Measurements from ENCODE around the gene SGPL1. TPM values are rescaled to one million over a fixed set of nuclear protein-coding genes. Genes with fewer than 3 reads are reported as not detected.

SGPL1 gene
- total RNA-seq, 6 experiments from 2014 or later: 22.4 to 30.9 (median 26.0) TPM

GRCh38 chr10:70920519-70920918 lies 104.8 kb downstream of the SGPL1 start:
- H3K4me1 Mint-ChIP-seq (ENCODE audit: low read depth): no peaks in the 10 kb centered on the region
- TF ChIP-seq CTCF (IDR thresholded peaks at IDR 0.05): no peak
- H3K27me3 Mint-ChIP-seq (ENCODE audit: insufficient read depth): peaks cover 62% of the 10 kb centered on the region

GRCh38 chr10:70921285-70921684 lies 105.5 kb downstream of the SGPL1 start:
- Mint-ChIP-seq H3K36me3 (ENCODE audit: low read depth) (no peaks in the 10 kb centered on the region), H3K27me3 (ENCODE audit: insufficient read depth) (peaks cover 61% of the 10 kb centered on the region)

More at GRCh38 chr10:70920519-70920918, 104.8 kb downstream of the SGPL1 start:
- no peak for DNase-seq
- Mint-ChIP-seq H3K9me3 (no peaks in the 10 kb centered on the region), H3K27ac (no peak overlapping the region), H3K36me3 (ENCODE audit: low read depth) (no peaks in the 10 kb centered on the region), H3K4me3 (no peak overlapping the region)

GRCh38 chr10:70923696-70924095 lies 107.9 kb downstream of the SGPL1 start:
- Mint-ChIP-seq H3K9me3 (no peaks in the 10 kb centered on the region), H3K4me1 (ENCODE audit: low read depth) (peaks cover 5% of the 10 kb centered on the region; the same call in 1 of the 2 replicates), H3K4me3 (no peak overlapping the region), H3K27ac (no peak overlapping the region), H3K36me3 (ENCODE audit: low read depth) (no peaks in the 10 kb centered on the region), H3K27me3 (ENCODE audit: insufficient read depth) (peaks cover 65% of the 10 kb centered on the region)
- DNase-seq: no peak
- no peak for TF ChIP-seq CTCF (IDR thresholded peaks at IDR 0.05)

More at GRCh38 chr10:70921285-70921684, 105.5 kb downstream of the SGPL1 start:
- no peaks in the 10 kb centered on the region for H3K9me3 Mint-ChIP-seq
- no peak overlapping the region for H3K4me3 Mint-ChIP-seq
- DNase-seq: no peak
- H3K4me1 Mint-ChIP-seq (ENCODE audit: low read depth): no peaks in the 10 kb centered on the region
- no peak overlapping the region for H3K27ac Mint-ChIP-seq
- TF ChIP-seq CTCF (IDR thresholded peaks at IDR 0.05): no peak

GRCh38 chr10:70925377-70926225 lies 109.9 kb downstream of the SGPL1 start:
- peaks cover 56% of the 10 kb centered on the region for H3K27me3 Mint-ChIP-seq (ENCODE audit: insufficient read depth)
- H3K4me3 Mint-ChIP-seq: no peak overlapping the region
- no peaks in the 10 kb centered on the region for H3K36me3 Mint-ChIP-seq (ENCODE audit: low read depth)
- H3K27ac Mint-ChIP-seq: no peak overlapping the region
- no peak for DNase-seq
- H3K4me1 Mint-ChIP-seq (ENCODE audit: low read depth): peaks cover 7% of the 10 kb centered on the region; the same call in 1 of the 2 replicates
- H3K9me3 Mint-ChIP-seq: no peaks in the 10 kb centered on the region
- TF ChIP-seq CTCF (IDR thresholded peaks at IDR 0.05): peak; percentile 98

GRCh38 chr10:70926226-70927000 lies 110.7 kb downstream of the SGPL1 start:
- no peak overlapping the region for H3K4me3 Mint-ChIP-seq
- H3K27ac Mint-ChIP-seq: no peak overlapping the region
- TF ChIP-seq CTCF (IDR thresholded peaks at IDR 0.05): no peak
- H3K9me3 Mint-ChIP-seq: no peaks in the 10 kb centered on the region
- H3K36me3 Mint-ChIP-seq (ENCODE audit: low read depth): no peaks in the 10 kb centered on the region
- peaks cover 15% of the 10 kb centered on the region for H3K4me1 Mint-ChIP-seq (ENCODE audit: low read depth)
- no peak for DNase-seq
- peaks cover 52% of the 10 kb centered on the region for H3K27me3 Mint-ChIP-seq (ENCODE audit: insufficient read depth)
